Transverse colon (tissue), 4 donors: ENCODE data around the gene HDLBP.

Experiments used
- CTCF ChIP-seq, 5 experiments: fragments of 200-600 bp in 3 of 5; fragments of 450-650 bp in 2 of 5; sonication (generic) in 3 of 5; IDR thresholded peaks; 1 replicate in 2 of 5; 2 replicates in 3 of 5; pipeline ENCODE4 v1.5.1; 2016 to 2017; ENCODE audit warnings: antibody characterized with exemption in 5 of 5, inconsistent platforms in 3 of 5, mild to moderate bottlenecking in 2 of 5, moderate library complexity in 1 of 5
- EP300 ChIP-seq: sonication (generic); formaldehyde crosslinking; IDR thresholded peaks from one replicate; pipeline ENCODE4 v1.6.1; 2017; ENCODE audit warnings: antibody characterized with exemption, low read depth
- POLR2A ChIP-seq: fragments of 450-650 bp; IDR thresholded peaks from one replicate; pipeline ENCODE4 v1.6.1; 2016; ENCODE audit warnings: antibody characterized with exemption, mild to moderate bottlenecking, moderate library complexity
- POLR2AphosphoS5 ChIP-seq, 3 donors: sonication (generic); formaldehyde crosslinking; IDR thresholded peaks; one replicate each; pipeline ENCODE4 v1.6.1; 2016; ENCODE audit warnings: antibody characterized with exemption in 3 of 3

DNA sequence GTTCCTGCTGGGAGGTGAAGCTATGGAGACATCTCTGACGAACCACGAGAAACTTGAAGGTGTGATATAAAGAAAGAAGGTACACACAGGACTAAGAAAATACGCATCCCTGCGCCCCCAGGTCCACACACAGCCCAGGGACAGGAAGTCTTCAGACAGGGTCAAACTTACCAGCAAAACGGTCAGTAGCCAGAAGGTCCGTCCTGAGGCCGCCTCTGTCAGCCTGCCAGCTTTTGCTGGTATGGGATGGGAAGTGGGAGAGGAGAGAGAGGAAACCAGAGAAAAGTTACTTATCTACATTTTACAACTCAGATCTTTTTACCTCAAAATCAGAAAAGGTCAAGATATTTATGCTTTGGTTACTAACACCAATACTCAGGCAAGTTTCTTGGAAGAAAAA lies 47.2 kb downstream of the HDLBP start:
- no peak for TF ChIP-seq CTCF (IDR thresholded peaks at IDR 0.05)
- no peak for TF ChIP-seq EP300
- no peak for TF ChIP-seq POLR2AphosphoS5 (IDR thresholded peaks at IDR 0.05)
- TF ChIP-seq POLR2A = no peak
